Fibroblast of skin of scalp (primary cell): ENCODE measurements around the gene REG1B.
"Not testable (repeated sequence)": the region's sequence is repeated elsewhere in the genome, so short reads cannot be mapped to it uniquely, and the experiment has no call there.

Experiments used
- DNase-seq: peaks from one replicate; pipeline ENCODE4 v3.0.0-alpha.2; 2013

The REG1B gene

GRCh38 chr2:79084495-79085135 lies 3.2 kb downstream of the REG1B start:
- DNase-seq = no peak

DNA sequence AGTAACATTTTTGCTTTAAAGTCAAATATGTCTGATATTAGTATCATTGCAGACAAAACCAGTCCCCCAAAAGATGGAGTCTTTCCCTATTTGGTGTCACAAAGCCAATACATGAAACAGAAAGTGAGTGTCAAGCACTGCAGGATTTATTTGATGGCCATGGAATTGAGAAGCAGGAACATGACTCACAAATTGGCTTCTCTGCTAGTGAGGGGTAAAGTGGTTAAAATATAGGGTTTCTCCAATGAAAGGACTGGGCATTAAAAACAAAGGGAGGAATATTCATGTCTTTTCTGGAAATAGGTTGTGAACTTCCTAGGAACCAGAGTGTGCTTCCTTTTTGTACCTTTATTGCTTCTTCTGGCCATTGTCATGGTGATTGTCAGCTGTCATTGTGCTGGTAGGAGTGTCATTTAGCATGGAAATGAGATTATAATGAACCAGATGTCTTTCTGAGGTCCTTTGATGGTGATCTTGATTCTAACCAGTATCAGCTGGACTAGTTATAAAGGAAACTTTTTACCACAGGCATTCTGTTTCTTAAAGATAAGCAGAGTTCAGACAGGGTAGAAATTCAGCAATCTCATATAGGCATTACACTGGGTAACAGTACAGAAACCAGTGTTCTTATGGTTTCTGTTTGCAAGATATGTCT lies 4.1 kb downstream of the REG1B start:
- DNase-seq = no peak

- DNase-seq = no peak
Observed at GRCh38 chr2:79082987-79083386, 4.8 kb downstream of the REG1B start.

- DNase-seq = no peak
Observed at GRCh38 chr2:79071078-79071477, 16.7 kb downstream of the REG1B start.

GRCh38 chr2:79065201-79065600 lies 22.6 kb downstream of the REG1B start:
- DNase-seq = no peak

DNA sequence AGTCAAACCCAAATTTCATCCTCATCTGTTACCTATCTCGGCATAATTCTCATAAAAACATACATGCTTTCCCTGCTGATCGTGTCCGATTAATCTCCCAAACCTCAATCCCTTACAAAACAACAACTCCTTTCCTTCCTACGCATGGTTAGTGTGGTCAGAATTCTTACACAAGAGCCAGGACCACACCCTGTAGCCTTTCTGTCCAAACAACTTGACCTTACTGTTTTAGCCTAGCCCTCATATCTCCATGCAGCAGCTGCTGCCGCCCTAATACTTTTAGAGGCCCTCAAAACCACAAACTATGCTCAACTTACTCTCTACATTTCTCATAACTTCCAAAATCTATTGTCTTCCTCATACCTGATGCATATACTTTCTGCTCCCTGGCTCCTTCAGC lies 33.0 kb downstream of the REG1B start:
- DNase-seq = not testable (repeated sequence)

GRCh38 chr2:79053486-79053885 lies 34.3 kb downstream of the REG1B start:
- not testable (repeated sequence) for DNase-seq

- no peak for DNase-seq
Observed at GRCh38 chr2:79041032-79041448, 46.8 kb downstream of the REG1B start.

DNA sequence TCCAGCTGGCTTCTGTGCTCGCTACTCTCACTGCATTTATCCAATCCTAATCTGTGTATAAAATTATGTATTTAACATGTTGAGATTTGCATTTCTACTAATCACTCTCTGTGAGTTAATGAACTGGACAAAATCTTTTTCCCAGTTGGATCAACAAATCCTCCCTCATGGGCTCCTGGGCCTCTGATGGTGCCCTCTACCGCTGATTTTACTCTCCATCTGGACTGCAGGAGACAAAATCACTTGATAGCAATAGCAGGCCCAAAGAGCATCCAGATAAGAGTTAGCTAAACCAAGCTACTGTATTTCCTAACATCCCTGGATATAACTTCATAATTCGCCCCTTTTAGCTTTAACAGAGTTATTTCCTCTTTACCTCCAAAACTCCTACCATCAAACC lies 47.8 kb downstream of the REG1B start:
- no peak for DNase-seq
